Measurements from ENCODE around the gene ZDHHC24.

GRCh38 chr11:66494458-66494857, 51.4 kb downstream of the ZDHHC24 start:
- TF ChIP-seq EZH2 (IDR thresholded peaks at IDR 0.05): no peak
- TF ChIP-seq EZH2phosphoT487 (IDR thresholded peaks at IDR 0.05): no peak

Measured in neural progenitor cell (in vitro differentiated cells).